ENCODE data around the gene WWOX. TPM values are rescaled to one million over a fixed set of nuclear protein-coding genes. Genes with fewer than 3 reads are reported as not detected.

Gene WWOX
- total and polyA plus RNA-seq, 2 of the 8 experiments (the other 6 are each of a cell fraction or from before 2014, with no cell fraction given), result 5.4 to 16.7 TPM

- no peaks in the 10 kb centered on the region for H3K23me2 ChIP-seq (ENCODE audit: low read depth, low read length)
Observed at GRCh38 chr16:79053577-79053976, 954.1 kb downstream of the WWOX start.

More at GRCh38 chr16:79053577-79053976, 954.1 kb downstream of the WWOX start:
- H4K20me1 ChIP-seq (replicated peaks in 1 of 2; ENCODE audit: control insufficient read depth in 1 of 2, insufficient read depth in 2 of 2, low read length in 2 of 2), result no peaks in the 10 kb centered on the region
- H3K23ac ChIP-seq (ENCODE audit: insufficient read length), result no peak overlapping the region
- CTCF ChIA-PET (ENCODE audit: partially characterized antibody), result interaction anchor here (1.1 to 1.5 kb wide), 3 partner anchors 15 to 689 kb away, joined by 3 read pairs; no protein-coding TSS in a partner anchor
- no peak overlapping the region for H2BK5ac ChIP-seq (ENCODE audit: low read depth, low read length)
- no peaks in the 10 kb centered on the region; a peak in 1 of 7 replicates for H3K27me3 ChIP-seq (replicated peaks in 1 of 4; ENCODE audit: control insufficient read depth in 3 of 4, extremely low read depth in 1 of 4, insufficient read depth in 3 of 4, low read length in 3 of 4)
- POLR2A ChIA-PET (ENCODE audit: partially characterized antibody), result interaction anchor here (0.8 kb wide), 1 partner anchor 116 kb away, joined by 3 read pairs; no protein-coding TSS in a partner anchor
- 20% methylated on average over 4 of the region's 4 CpGs; no CpG with 5 or more reads in 1 of the 2 experiments for WGBS, 2 experiments (ENCODE audit: extremely low coverage in 1 of 2, insufficient coverage in 1 of 2, insufficient read length in 1 of 2, insufficient replicate concordance in 2 of 2, low coverage in 1 of 2, low lambda C conversion rate in 2 of 2, missing lambda C conversion rate in 1 of 2)
- H2BK15ac ChIP-seq (ENCODE audit: low read length), result no peak overlapping the region
- FAIRE-seq (peak; percentile 74), DNase-seq (ENCODE audit: low read depth in 1 of 2, low spot score in 2 of 2) (peak in 1 of 2 experiments; percentile 21)
- H3K36me3 ChIP-seq (ENCODE audit: control insufficient read depth in 2 of 4, insufficient read depth in 4 of 4, low read length in 3 of 4), result no peaks in the 10 kb centered on the region
- H3K18ac ChIP-seq (ENCODE audit: extremely low read depth, low read length), result no peak overlapping the region
- no peaks in the 10 kb centered on the region for H3K79me2 ChIP-seq (ENCODE audit: control insufficient read depth in 1 of 2, insufficient read depth in 2 of 2, low read length in 2 of 2)
- no peak overlapping the region for H3K9ac ChIP-seq (replicated peaks in 1 of 4; ENCODE audit: extremely low read depth in 1 of 4, low read depth in 3 of 4, low read length in 3 of 4)
- H4K5ac ChIP-seq (ENCODE audit: insufficient read length, low read depth, low read length), result no peak overlapping the region
- no peak overlapping the region for H2BK12ac ChIP-seq (ENCODE audit: low read depth, low read length)
- H3K79me1 ChIP-seq (ENCODE audit: low read depth, low read length), result no peaks in the 10 kb centered on the region
- H3K4me2 ChIP-seq (ENCODE audit: insufficient read depth in 1 of 2, low read depth in 2 of 2, low read length in 2 of 2), result peak overlapping the region in 1 of 2 experiments; percentile 51; a peak in 3 of 4 replicates
- TF ChIP-seq TBP (IDR thresholded peaks at IDR 0.05; ENCODE audit: low read depth, low read length), result no peak
- peak; percentile 68 for TF ChIP-seq NANOG (IDR thresholded peaks at IDR 0.05; ENCODE audit: insufficient read depth, low read depth, low read length, poor library complexity, severe bottlenecking)
- TF ChIP-seq TAF1 (IDR thresholded peaks at IDR 0.05; ENCODE audit: low read depth, low read length), result no peak
- no peak for TF ChIP-seq KDM5A (IDR thresholded peaks at IDR 0.05; ENCODE audit: low read length)
- no peak overlapping the region for H3K56ac ChIP-seq (replicated peaks; ENCODE audit: insufficient read length, low read depth, low read length)
- peaks cover 0 to 12% (median 7%) of the 10 kb centered on the region in 4 experiments; a peak in 5 of 7 replicates for H3K4me1 ChIP-seq (replicated peaks in 1 of 4; ENCODE audit: control insufficient read depth in 3 of 4, insufficient read depth in 4 of 4, low read length in 3 of 4)
- H3K9me3 ChIP-seq (ENCODE audit: insufficient read depth in 2 of 2, low read depth in 1 of 2, low read length in 1 of 2), result no peaks in the 10 kb centered on the region
- H3K4me3 ChIP-seq (ENCODE audit: extremely low read depth in 1 of 4, insufficient read depth in 2 of 4, low read depth in 3 of 4, low read length in 4 of 4), result peak overlapping the region in 1 of 4 experiments; percentile 37; a peak in 1 of 8 replicates
- no peak overlapping the region for H3K27ac ChIP-seq (ENCODE audit: low read depth, low read length)
- H3K14ac ChIP-seq (ENCODE audit: insufficient read length), result no peak overlapping the region
- H4K91ac ChIP-seq (replicated peaks; ENCODE audit: insufficient read length, low read length), result no peak overlapping the region
- no peak overlapping the region for H4K8ac ChIP-seq (ENCODE audit: extremely low read depth, insufficient read depth, low read length)
- no peak overlapping the region for H3K4ac ChIP-seq (replicated peaks; ENCODE audit: insufficient read length, low read depth, low read length)
- H2AFZ ChIP-seq (ENCODE audit: low read length), result no peak overlapping the region
- no peak overlapping the region for H2AK5ac ChIP-seq (ENCODE audit: low read depth, low read length)
- no peak overlapping the region for H2BK20ac ChIP-seq (ENCODE audit: low read length)
- H2BK120ac ChIP-seq (replicated peaks; ENCODE audit: low read depth, low read length), result no peak overlapping the region

Measured in H1 (cell line).